K562 (cell line): ENCODE data around the gene MYL9. TPM values are rescaled to one million over a fixed set of nuclear protein-coding genes. Genes with fewer than 3 reads are reported as not detected.

Experiments
- ATAC-seq: fragments of 200-7000 bp; cut with Tn5 transposase; 3 replicates; pipeline ENCODE4 v1.9.1; 2020; ENCODE audit warnings: moderate library complexity
- Bru-seq: library from RNA; stranded (reverse); fragments of 400-500 nt; gene quantifications from one replicate; lab custom pipeline; 2021; lab: Mats Ljungman, UMichigan
- BruChase-seq, 2 experiments: library from RNA; stranded (reverse); fragments of 400-500 nt; gene quantifications; one replicate each; lab custom pipeline; 2021; lab: Mats Ljungman, UMichigan
- BruUV-seq: library from RNA; stranded (reverse); fragments of 400-500 nt; replicated peaks from 2 replicates; lab custom pipeline; 2021; lab: Mats Ljungman, UMichigan
- CTCF ChIA-PET: fragments of 300-600 bp; formaldehyde crosslinking; extraction: SDS; loops from one replicate; lab custom pipeline; 2021; ENCODE audit warnings: low intra/inter-chr PET ratio; lab: Yijun Ruan, JAX
- POLR2A ChIA-PET: fragments of 300-600, 350-650 bp; sonication (Branson Sonifier 250); formaldehyde crosslinking; extraction: SDS; loops from one replicate; lab custom pipeline; 2021; ENCODE audit warnings: antibody characterized with exemption, inconsistent platforms; lab: Yijun Ruan, JAX
- DNase-seq, 4 experiments: peaks; one replicate each; pipeline versions ENCODE4 v3.0.0 to v3.0.0-alpha.2; 2011 to 2018; ENCODE audit warnings: low spot score in 3 of 4, mixed read lengths in 3 of 4; ENCODE audit errors: extremely low read depth in 1 of 4
- FAIRE-seq: peaks from 2 replicates; lab custom pipeline; 2011; peaks lifted over from hg19 to GRCh38; lab: Jason Lieb, UNC
- H2AFZ ChIP-seq: 2 replicates; pipeline ENCODE4 v1.6.0; 2011; ENCODE audit warnings: low read depth, low read length, control low read depth, inconsistent platforms
- H3K27ac ChIP-seq: fragments of 200-600 bp; 3 replicates; pipeline ENCODE4 v1.8.0; 2011; ENCODE audit warnings: low read depth, mild to moderate bottlenecking, control low read depth, inconsistent platforms, low read length, moderate library complexity, mixed read lengths; ENCODE audit errors: extremely low read depth
- H3K27me3 ChIP-seq, 2 experiments: fragments of 300-600 bp in 1 of 2; 2 replicates in 1 of 2; 3 replicates in 1 of 2; pipeline versions ENCODE4 v1.6.0 to v1.8.0; 2011; ENCODE audit warnings: inconsistent platforms in 2 of 2, low read length in 2 of 2, mild to moderate bottlenecking in 1 of 2, mixed read lengths in 1 of 2, moderate library complexity in 1 of 2; ENCODE audit not compliant: control insufficient read depth in 2 of 2, insufficient read depth in 2 of 2
- H3K36me3 ChIP-seq: fragments of 300-600 bp; 3 replicates; pipeline ENCODE4 v1.8.0; 2011; ENCODE audit warnings: mild to moderate bottlenecking, low read length, inconsistent platforms; ENCODE audit not compliant: control insufficient read depth, insufficient read depth
- H3K4me1 ChIP-seq, 2 experiments: fragments of 200-600 bp in 1 of 2; replicated peaks in 1 of 2; 2 replicates in 1 of 2; 3 replicates in 1 of 2; pipeline versions ENCODE4 v1.5.1 to v1.8.0; 2011; ENCODE audit warnings: inconsistent platforms in 2 of 2, low read length in 2 of 2, mild to moderate bottlenecking in 1 of 2, mixed read lengths in 1 of 2, moderate library complexity in 1 of 2; ENCODE audit not compliant: control insufficient read depth in 2 of 2, insufficient read depth in 2 of 2
- H3K4me2 ChIP-seq: 2 replicates; pipeline ENCODE4 v1.6.1; 2011; ENCODE audit warnings: low read length, control low read depth, inconsistent platforms, mixed read lengths; ENCODE audit not compliant: insufficient read depth
- H3K4me3 ChIP-seq: fragments of 200-600 bp; sonication (generic), shearing (Covaris generic); 2 replicates; pipeline ENCODE4 v1.5.1; 2016; ENCODE audit warnings: control low read depth, inconsistent platforms
- H3K79me2 ChIP-seq: fragments of 200-600 bp; 3 replicates; pipeline ENCODE4 v1.8.0; 2011; ENCODE audit warnings: low read length, inconsistent platforms; ENCODE audit not compliant: control insufficient read depth, insufficient read depth
- H3K9ac ChIP-seq, 2 experiments: 2 replicates each; pipeline versions ENCODE4 v1.6.0 to v1.6.1; 2011; ENCODE audit warnings: low read depth in 2 of 2, low read length in 2 of 2, control low read depth in 1 of 2, inconsistent platforms in 1 of 2, mild to moderate bottlenecking in 1 of 2, mixed read lengths in 1 of 2; ENCODE audit not compliant: insufficient read depth in 1 of 2
- H3K9me1 ChIP-seq: one replicate; pipeline ENCODE4 v1.6.0; 2011; ENCODE audit warnings: inconsistent platforms, mild to moderate bottlenecking, low read length, moderate library complexity; ENCODE audit not compliant: control insufficient read depth, insufficient read depth
- H3K9me3 ChIP-seq: replicated peaks from 2 replicates; pipeline ENCODE4 v1.5.1; 2011; ENCODE audit warnings: low read depth, low read length, inconsistent platforms; ENCODE audit not compliant: control insufficient read depth, insufficient read depth
- H4K20me1 ChIP-seq: replicated peaks from 2 replicates; pipeline ENCODE4 v1.6.1; 2011; ENCODE audit warnings: low read length, inconsistent platforms, mixed read lengths; ENCODE audit not compliant: control insufficient read depth, insufficient read depth
- CCNT2 ChIP-seq: IDR thresholded peaks from 2 replicates; pipeline ENCODE4 v1.6.1; 2011; ENCODE audit warnings: borderline replicate concordance, low read depth, mild to moderate bottlenecking, moderate library complexity, mixed read lengths, low read length; ENCODE audit not compliant: insufficient read length; ENCODE audit errors: extremely low read depth
- NCOA6 ChIP-seq: fragments of 450-650 bp; IDR thresholded peaks from 2 replicates; pipeline ENCODE4 v1.6.1; 2017; ENCODE audit warnings: mild to moderate bottlenecking
- NRF1 ChIP-seq, 2 experiments: fragments of 450-650 bp; IDR thresholded peaks in 1 of 2; conservative IDR thresholded peaks in 1 of 2; 2 replicates each; pipeline ENCODE4 v1.6.1; 2014; ENCODE audit warnings: mild to moderate bottlenecking in 2 of 2
- SMC3 ChIP-seq: conservative IDR thresholded peaks from 2 replicates; pipeline ENCODE4 v1.6.1; 2011; ENCODE audit warnings: low read depth, low read length, improper control_type of control experiment; ENCODE audit not compliant: insufficient read depth
- TEAD1 ChIP-seq, 2 experiments: fragments of 450-650 bp in 1 of 2; sonication (generic) in 1 of 2; formaldehyde crosslinking; IDR thresholded peaks; 2 replicates each; pipeline versions ENCODE4 v1.4.0 to v1.8.0; 2020 to 2022; ENCODE audit warnings: mild to moderate bottlenecking in 2 of 2, missing genetic modification reagents in 1 of 2
- ZBTB7A ChIP-seq: IDR thresholded peaks from 2 replicates; pipeline ENCODE4 v1.6.1; 2011; ENCODE audit warnings: low read depth, mild to moderate bottlenecking, low read length, moderate library complexity, borderline replicate concordance; ENCODE audit not compliant: control insufficient read depth
- ZBTB8A ChIP-seq: fragments of 450-650 bp; IDR thresholded peaks from 2 replicates; pipeline ENCODE4 v1.6.1; 2018; ENCODE audit warnings: mild to moderate bottlenecking, moderate library complexity; ENCODE audit not compliant: partially characterized antibody
- ZFX ChIP-seq: sonication (generic); formaldehyde crosslinking; IDR thresholded peaks from 2 replicates; pipeline ENCODE4 v1.8.0; 2022; ENCODE audit warnings: mild to moderate bottlenecking, missing genetic modification reagents, moderate library complexity
- WGBS: fragments of 100-300 bp; shearing (Covaris generic); methylation state at CpG from one replicate; pipeline ENCODE4 v1.1.6; 2016; ENCODE audit warnings: low coverage, mixed read lengths; ENCODE audit not compliant: insufficient coverage; ENCODE audit errors: missing lambda C conversion rate; 5-methylcytosine and 5-hydroxymethylcytosine counted together
- in situ Hi-C: fragments of 300-500 bp; cut with MboI; formaldehyde crosslinking; loops from 4 replicates; pipeline ENCODE4 v1.15.0; 2018; ENCODE audit warnings: inconsistent platforms, mixed read lengths
- intact Hi-C: fragments of 100-400 bp; cut with micrococcal nuclease; formaldehyde crosslinking; loops from 2 replicates; pipeline ENCODE4 v1.14.2; 2022
- long read RNA-seq, 3 experiments: library from polyadenylated mRNA in 2 of 3; library from RNA in 1 of 3; unstranded in 2 of 3; stranded (forward) in 1 of 3; transcript quantifications; one replicate each; pipeline ENCODE4 v2.0.0, GENCODE V29; 2019 to 2022
- polyA minus RNA-seq, 3 experiments: library from RNA; depleted of rRNA, polyadenylated mRNA; stranded (reverse); fragments of >200 nt; gene quantifications; 2 replicates each; pipeline ENCODE4 v1.2.3, GENCODE V29; 2011
- polyA plus RNA-seq, 8 experiments: library from polyadenylated mRNA; depleted of rRNA in 4 of 8; stranded (reverse) in 5 of 8; unstranded in 3 of 8; fragments of >200 nt; fragmentation: Nextera tagmentation in 2 of 8; fragmentation: Illumina TruSeq in 1 of 8; extraction: Ambion mirVana in 2 of 8; extraction: Trizol in 1 of 8; gene quantifications; 2 replicates each; pipeline versions ENCODE4 v1.2.1 to v1.2.3, GENCODE V29; 2011 to 2014; ENCODE audit warnings: inconsistent platforms in 1 of 8, missing spikeins in 1 of 8
- total RNA-seq, 7 experiments: library from RNA; depleted of rRNA in 6 of 7; stranded (reverse); fragments of >200 nt in 6 of 7; fragmentation: Illumina TruSeq in 2 of 7; extraction: Trizol in 2 of 7; gene quantifications; 2 replicates each; pipeline versions ENCODE4 v1.2.1 to v1.2.3, GENCODE V29; 2011 to 2021; ENCODE audit warnings: low replicate concordance in 1 of 7
- TF ChIP-seq, protein P1 (sequence below): IDR thresholded peaks from 2 replicates; pipeline ENCODE4 v1.6.1; 2011; ENCODE audit not compliant: insufficient read length; ENCODE audit errors: extremely low read depth
- TF ChIP-seq, protein P2 (sequence below): fragments of 250-450 bp; sonication (Bioruptor Pico); IDR thresholded peaks from 2 replicates; pipeline ENCODE4 v1.6.1; 2021; ENCODE audit warnings: mild to moderate bottlenecking
- TF ChIP-seq, protein P3 (sequence below): fragments of 250-450 bp; sonication (Bioruptor Pico); IDR thresholded peaks from 2 replicates; pipeline ENCODE4 v1.5.0; 2021; ENCODE audit warnings: mild to moderate bottlenecking, moderate library complexity

Gene MYL9
- total RNA-seq (2011; cell fraction: chromatin; rRNA removed; ENCODE audit: low replicate concordance) = 0.33 and 0.90 TPM in 2 replicates
- 0.39 and 0.83 TPM in 2 replicates for total RNA-seq (2011; cell fraction: nucleolus; rRNA removed)
- 0.59 and 0.99 TPM in 2 replicates for total RNA-seq (2011; cell fraction: nucleoplasm; rRNA removed)
- total RNA-seq (2014; rRNA removed) (0.86 and 1.1 TPM in 2 replicates), total RNA-seq (2014; rRNA removed; fragmentation: Illumina TruSeq; extraction: Trizol) (0.18 and 0.41 TPM in 2 replicates), total RNA-seq (2015; rRNA removed; fragmentation: Illumina TruSeq; extraction: Trizol) (1.0 and 1.7 TPM in 2 replicates), total RNA-seq (2021) (3.2 TPM in 2 replicates), polyA plus RNA-seq (2011; rRNA removed) (0.77 and 0.79 TPM in 2 replicates), polyA plus RNA-seq (2014; fragmentation: Illumina TruSeq; extraction: Trizol) (1.0 and 1.9 TPM in 2 replicates), polyA plus RNA-seq (2014; fragmentation: Nextera tagmentation; extraction: Ambion mirVana) (under 1 TPM in 1 of 2 experiments, not detected in 1; 0.11 TPM), polyA plus RNA-seq (2014; rRNA removed) (0.09 and 0.65 TPM in 2 replicates), polyA minus RNA-seq (2011; rRNA and poly(A)+ RNA removed) (0.07 and 0.48 TPM in 2 replicates), Bru-seq, nascent RNA (percentile 38 among the genes with signal in this experiment), BruChase-seq, experiment 1, labeled RNA remaining after a 2-hour chase (percentile 20 among the genes with signal in this experiment), BruChase-seq, experiment 2, labeled RNA remaining after a 6-hour chase (percentile 27 among the genes with signal in this experiment)
- 0.94 and 1.8 TPM in 2 replicates for polyA plus RNA-seq (2011; cell fraction: cytosol; rRNA removed)
- 0.49 and 1.1 TPM in 2 replicates for polyA plus RNA-seq (2011; cell fraction: nucleus; rRNA removed)
- 5.2 and 7.6 TPM in 2 replicates for polyA plus RNA-seq (2012)
- 1.4 and 1.9 TPM in 2 replicates for polyA minus RNA-seq (2011; cell fraction: cytosol; rRNA and poly(A)+ RNA removed)
- 0.33 and 0.40 TPM in 2 replicates for polyA minus RNA-seq (2011; cell fraction: nucleus; rRNA and poly(A)+ RNA removed)
- long read RNA-seq, experiment 1, partial matches to known transcripts = 0 of 1 reads
- long read RNA-seq, experiment 1, other reads (novel, unspliced or antisense) = 1 of 1 reads
- long read RNA-seq, experiment 2, partial matches to known transcripts = 1 of 7 reads
- long read RNA-seq, experiment 2, other reads (novel, unspliced or antisense) = 1 of 7 reads
- long read RNA-seq, experiment 3 = 0 reads

GRCh38 chr20:36541227-36541767, at the start of gene MYL9:
Gene MYL9 (plus strand): TSS chr20:36541519. CDS start chr20:36544885, 3,366 bp downstream.
- peak; percentile 77 to 94 (median 88) for DNase-seq
- Histone ChIP-seq H3K9me1 (no peaks in the 10 kb centered on the region), H3K4me3 (peak within 1 kb of the TSS; percentile 41), H3K27ac (peak within 1 kb of the TSS; percentile 66; the same call in 1 of the 3 replicates), H3K4me1 (peaks cover 0 to 40% of the 10 kb centered on the region in 2 experiments; a peak in 3 of 5 replicates), H3K9me3 (no peaks in the 10 kb centered on the region), H4K20me1 (no peaks in the 10 kb centered on the region), H3K4me2 (peak within 1 kb of the TSS; percentile 61), H2AFZ (peak within 1 kb of the TSS; percentile 88), H3K36me3 (no peaks in the 10 kb centered on the region), H3K79me2 (no peaks in the 10 kb centered on the region), H3K9ac (peak within 1 kb of the TSS; percentile 43 to 87; a peak in 3 of 4 replicates), H3K27me3 (no peaks in the 10 kb centered on the region)
- no peak for FAIRE-seq
- in situ Hi-C loops (loop anchor here (10.0 kb wide), 1 partner anchor 1466 kb away; no protein-coding TSS in a partner anchor), intact Hi-C loops (loop anchor here (10.0 kb wide), 1 partner anchor 106 kb away; no protein-coding TSS in a partner anchor)
- BruUV-seq = no TSS peak
- POLR2A ChIA-PET = interaction anchor here (0.6 kb wide), 2 partner anchors 24 to 333 kb away, joined by 3 read pairs; no protein-coding TSS in a partner anchor
- WGBS = 23% methylated on average over 14 of the region's 41 CpGs
- CTCF ChIA-PET = no interaction called here
- peak; percentile 93 for ATAC-seq
- TF ChIP-seq, protein P1, sequence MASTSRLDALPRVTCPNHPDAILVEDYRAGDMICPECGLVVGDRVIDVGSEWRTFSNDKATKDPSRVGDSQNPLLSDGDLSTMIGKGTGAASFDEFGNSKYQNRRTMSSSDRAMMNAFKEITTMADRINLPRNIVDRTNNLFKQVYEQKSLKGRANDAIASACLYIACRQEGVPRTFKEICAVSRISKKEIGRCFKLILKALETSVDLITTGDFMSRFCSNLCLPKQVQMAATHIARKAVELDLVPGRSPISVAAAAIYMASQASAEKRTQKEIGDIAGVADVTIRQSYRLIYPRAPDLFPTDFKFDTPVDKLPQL = no peak
- TF ChIP-seq ZBTB8A (no peak), ZBTB7A (peak; percentile 30; the same call in 1 of the 2 replicates), ZFX (peak; percentile 48; the same call in 1 of the 2 replicates), NRF1 (conservative IDR thresholded peaks at IDR 0.05 in 1 of 2, IDR thresholded peaks at IDR 0.05 in 1 of 2) (peak; percentile 68 to 76), SMC3 (0 out of 2 replicates have a peak, but pooled peaks have one; percentile 3), NCOA6 (peak; percentile 87), CCNT2 (peak; percentile 23), TEAD1 (CRISPR knock-in tag; IDR thresholded peaks at IDR 0.05) (0 out of 4 replicates have a peak, but pooled peaks of 1 of the 2 experiments have one; percentile 20)
- TF ChIP-seq, protein P2, sequence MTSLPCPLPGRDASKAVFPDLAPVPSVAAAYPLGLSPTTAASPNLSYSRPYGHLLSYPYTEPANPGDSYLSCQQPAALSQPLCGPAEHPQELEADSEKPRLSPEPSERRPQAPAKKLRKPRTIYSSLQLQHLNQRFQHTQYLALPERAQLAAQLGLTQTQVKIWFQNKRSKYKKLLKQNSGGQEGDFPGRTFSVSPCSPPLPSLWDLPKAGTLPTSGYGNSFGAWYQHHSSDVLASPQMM (CRISPR knock-in tag) = no peak
- TF ChIP-seq, protein P3, sequence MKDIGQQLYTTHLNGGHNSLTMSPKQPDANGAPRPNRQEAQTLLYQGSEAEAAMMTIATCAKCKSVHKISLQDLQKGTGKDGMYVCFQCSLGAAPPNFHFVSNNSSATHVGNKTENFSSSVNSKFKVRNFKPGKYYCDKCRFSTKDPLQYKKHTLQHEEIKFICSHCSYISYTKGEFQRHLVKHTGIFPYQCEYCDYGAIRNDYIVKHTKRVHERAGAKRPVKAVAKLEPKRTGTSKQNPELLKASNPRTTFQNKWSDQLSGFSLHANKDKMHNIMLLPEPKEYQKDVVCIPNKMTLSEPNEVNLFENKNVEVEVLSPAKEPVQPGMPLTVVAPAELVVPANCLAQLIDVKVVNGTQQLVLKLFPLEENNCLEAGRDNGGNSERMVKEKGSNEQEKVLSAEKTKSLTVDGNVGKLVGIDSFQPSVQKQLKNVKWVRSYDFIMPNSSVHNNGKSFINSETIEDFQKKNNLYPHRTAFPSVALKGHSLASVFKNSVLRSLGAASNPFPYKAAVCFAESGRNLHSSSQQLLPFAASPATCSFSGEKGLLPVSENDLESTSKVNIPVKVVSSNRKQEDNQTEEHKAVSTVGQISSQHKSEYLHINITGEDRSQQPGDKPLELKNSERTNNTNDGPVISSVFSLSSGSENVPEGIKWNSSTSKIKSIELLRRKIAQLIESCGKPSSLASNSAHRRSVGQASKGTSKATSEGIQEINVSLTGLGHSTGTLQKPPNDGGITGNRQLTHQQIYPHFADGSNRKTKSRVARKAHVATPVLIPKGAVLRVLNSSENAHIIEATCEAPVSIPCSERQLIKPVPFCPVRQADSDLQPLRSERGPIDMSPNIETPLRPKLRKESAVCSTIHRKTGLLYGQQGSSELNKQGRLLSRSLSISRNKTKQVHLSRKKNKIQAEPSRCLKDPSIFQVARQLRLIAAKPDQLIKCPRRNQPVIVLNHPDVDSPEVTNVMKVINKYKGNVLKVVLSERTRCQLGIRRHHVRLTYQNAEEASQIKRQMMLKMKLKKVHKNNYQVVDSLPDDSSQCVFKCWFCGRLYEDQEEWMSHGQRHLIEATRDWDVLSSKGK (CRISPR knock-in tag) = no peak
